ENCODE measurements around the gene SNHG17.
"Not testable (repeated sequence)": the region's sequence is repeated elsewhere in the genome, so short reads cannot be mapped to it uniquely, and the experiment has no call there.

The SNHG17 gene

GRCh38 chr20:38461167-38461566 lies 26.0 kb upstream of the SNHG17 start:
- H3K36me3 ChIP-seq (ENCODE audit: control insufficient read depth, insufficient read depth, low read length); H3K4me1 ChIP-seq (ENCODE audit: control insufficient read depth, insufficient read depth, low read length); H3K27ac ChIP-seq (ENCODE audit: low read depth, low read length); H3K9ac ChIP-seq (ENCODE audit: low read depth, low read length); H3K27me3 ChIP-seq (ENCODE audit: control insufficient read depth, insufficient read depth, low read length); H3K9me3 ChIP-seq (ENCODE audit: control insufficient read depth, insufficient read depth, low read length); H3K4me3 ChIP-seq (ENCODE audit: low read depth, low read length): not testable (repeated sequence)

DNA sequence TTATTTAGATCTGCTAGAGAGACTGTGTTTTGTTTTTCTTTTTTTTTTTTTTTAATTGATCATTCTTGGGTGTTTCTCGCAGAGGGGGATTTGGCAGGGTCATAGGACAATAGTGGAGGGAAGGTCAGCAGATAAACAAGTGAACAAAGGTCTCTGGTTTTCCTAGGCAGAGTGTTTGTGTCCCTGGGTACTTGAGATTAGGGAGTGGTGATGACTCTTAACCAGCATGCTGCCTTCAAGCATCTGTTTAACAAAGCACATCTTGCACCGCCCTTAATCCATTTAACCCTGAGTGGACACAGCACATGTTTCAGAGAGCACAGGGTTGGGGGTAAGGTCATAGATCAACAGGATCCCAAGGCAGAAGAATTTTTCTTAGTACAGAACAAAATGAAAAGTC lies 25.5 kb upstream of the SNHG17 start:
- H3K27me3 ChIP-seq (ENCODE audit: control insufficient read depth, insufficient read depth, low read length); H3K36me3 ChIP-seq (ENCODE audit: control insufficient read depth, insufficient read depth, low read length); H3K9me3 ChIP-seq (ENCODE audit: control insufficient read depth, insufficient read depth, low read length); H3K4me3 ChIP-seq (ENCODE audit: low read depth, low read length); H3K9ac ChIP-seq (ENCODE audit: low read depth, low read length); H3K4me1 ChIP-seq (ENCODE audit: control insufficient read depth, insufficient read depth, low read length): not testable (repeated sequence)
- peak overlapping the region; percentile 69 for H3K27ac ChIP-seq (ENCODE audit: low read depth, low read length)

DNA sequence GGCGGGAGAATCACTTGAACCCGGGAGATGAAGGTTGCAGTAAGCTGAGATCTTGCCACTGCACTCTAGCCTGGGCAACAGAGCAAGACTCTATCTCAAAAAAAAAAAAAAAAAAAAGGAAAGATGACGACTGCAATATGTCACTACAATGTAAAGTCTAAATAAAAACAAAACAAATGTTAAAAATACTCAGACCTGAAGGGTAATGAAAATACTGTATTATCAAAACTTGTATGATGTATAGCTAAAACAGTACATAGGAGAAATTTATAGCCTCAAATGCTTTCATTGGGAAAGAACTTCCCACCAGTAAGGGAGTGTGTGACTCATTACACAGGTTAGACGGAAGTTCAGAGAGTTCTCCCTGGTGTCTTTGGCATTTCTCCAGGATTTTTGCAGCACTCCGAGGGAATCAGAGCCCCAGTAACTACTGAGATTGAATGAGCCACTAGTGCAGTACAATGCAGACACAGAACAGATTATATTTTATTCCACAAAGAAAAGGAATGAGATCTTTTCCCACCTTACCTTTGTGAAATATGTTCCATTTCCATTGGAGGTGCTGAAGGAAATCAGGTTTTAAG lies 25.0 kb upstream of the SNHG17 start:
- Histone ChIP-seq H3K9me3 (ENCODE audit: control insufficient read depth, insufficient read depth, low read length) (0 out of 2 replicates have a peak, but pooled peaks cover 3% of the 10 kb centered on the region), H3K36me3 (ENCODE audit: control insufficient read depth, insufficient read depth, low read length) (no peaks in the 10 kb centered on the region), H3K4me1 (ENCODE audit: control insufficient read depth, insufficient read depth, low read length) (no peaks in the 10 kb centered on the region), H3K9ac (ENCODE audit: low read depth, low read length) (no peak overlapping the region), H3K27ac (ENCODE audit: low read depth, low read length) (peak overlapping the region; percentile 69), H3K4me3 (ENCODE audit: low read depth, low read length) (no peak overlapping the region), H3K27me3 (ENCODE audit: control insufficient read depth, insufficient read depth, low read length) (no peaks in the 10 kb centered on the region)

GRCh38 chr20:38458314-38458713 lies 23.2 kb upstream of the SNHG17 start:
- no peaks in the 10 kb centered on the region for H3K4me1 ChIP-seq (ENCODE audit: control insufficient read depth, insufficient read depth, low read length)
- H3K9ac ChIP-seq (ENCODE audit: low read depth, low read length): no peak overlapping the region
- H3K36me3 ChIP-seq (ENCODE audit: control insufficient read depth, insufficient read depth, low read length): no peaks in the 10 kb centered on the region
- H3K27me3 ChIP-seq (ENCODE audit: control insufficient read depth, insufficient read depth, low read length): no peaks in the 10 kb centered on the region
- no peak overlapping the region for H3K4me3 ChIP-seq (ENCODE audit: low read depth, low read length)
- H3K27ac ChIP-seq (ENCODE audit: low read depth, low read length): no peak overlapping the region
- 0 out of 2 replicates have a peak, but pooled peaks cover 3% of the 10 kb centered on the region for H3K9me3 ChIP-seq (ENCODE audit: control insufficient read depth, insufficient read depth, low read length)

DNA sequence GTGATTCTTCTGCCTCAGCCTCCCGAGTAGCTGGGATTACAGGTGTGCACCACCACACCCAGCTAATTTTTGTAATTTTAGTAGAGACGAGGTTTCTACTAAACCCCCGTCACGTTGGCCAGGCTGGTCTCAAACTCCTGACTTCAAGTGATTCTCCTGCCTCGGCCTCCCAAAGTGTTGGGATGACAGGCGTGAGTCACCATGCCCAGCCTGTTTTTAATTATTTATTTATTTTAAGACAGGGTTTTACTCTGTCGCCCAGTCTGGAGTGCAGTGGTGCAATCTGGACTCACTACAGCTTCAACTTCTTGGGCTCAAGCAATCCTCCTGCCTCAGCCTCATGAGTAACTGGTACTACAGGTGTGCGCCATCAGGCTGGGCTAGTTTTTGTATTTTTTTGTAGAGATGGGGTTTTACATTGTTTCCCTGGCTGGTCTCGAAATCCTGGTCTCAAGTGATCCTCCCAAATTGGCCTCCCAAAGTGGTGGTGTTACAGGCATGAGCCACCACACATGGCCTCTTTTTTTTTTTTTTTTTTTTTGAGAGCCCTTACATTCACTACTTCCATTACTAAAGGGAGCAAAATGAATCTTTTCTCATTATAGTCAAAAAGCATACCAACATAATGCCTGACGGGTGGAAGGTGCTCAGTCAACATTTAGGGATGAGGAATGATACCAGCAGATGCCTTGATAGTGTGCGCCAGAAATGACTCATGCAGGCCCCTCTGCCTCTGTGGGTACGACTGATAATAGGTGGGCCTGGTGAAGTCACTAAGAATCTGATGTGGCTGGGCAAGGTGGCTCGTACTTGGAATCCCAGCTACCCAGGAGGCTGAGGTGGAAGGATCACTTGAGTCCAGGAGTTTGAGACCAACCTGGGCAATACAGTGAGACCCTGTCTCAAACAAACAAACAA lies 19.7 kb upstream of the SNHG17 start:
- Histone ChIP-seq H3K27ac (ENCODE audit: low read depth, low read length) (no peak overlapping the region), H3K9me3 (ENCODE audit: control insufficient read depth, insufficient read depth, low read length) (no peaks in the 10 kb centered on the region), H3K36me3 (ENCODE audit: control insufficient read depth, insufficient read depth, low read length) (peaks cover 11% of the 10 kb centered on the region), H3K27me3 (ENCODE audit: control insufficient read depth, insufficient read depth, low read length) (no peaks in the 10 kb centered on the region), H3K9ac (ENCODE audit: low read depth, low read length) (no peak overlapping the region), H3K4me3 (ENCODE audit: low read depth, low read length) (no peak overlapping the region), H3K4me1 (ENCODE audit: control insufficient read depth, insufficient read depth, low read length) (no peaks in the 10 kb centered on the region)

GRCh38 chr20:38453941-38454340 lies 18.8 kb upstream of the SNHG17 start:
- no peak overlapping the region for H3K9ac ChIP-seq (ENCODE audit: low read depth, low read length)
- H3K4me1 ChIP-seq (ENCODE audit: control insufficient read depth, insufficient read depth, low read length): no peaks in the 10 kb centered on the region
- H3K36me3 ChIP-seq (ENCODE audit: control insufficient read depth, insufficient read depth, low read length): peaks cover 20% of the 10 kb centered on the region
- no peaks in the 10 kb centered on the region for H3K9me3 ChIP-seq (ENCODE audit: control insufficient read depth, insufficient read depth, low read length)
- H3K27me3 ChIP-seq (ENCODE audit: control insufficient read depth, insufficient read depth, low read length): no peaks in the 10 kb centered on the region
- no peak overlapping the region for H3K4me3 ChIP-seq (ENCODE audit: low read depth, low read length)
- H3K27ac ChIP-seq (ENCODE audit: low read depth, low read length): no peak overlapping the region

- Histone ChIP-seq H3K9ac (ENCODE audit: low read depth, low read length) (no peak overlapping the region), H3K4me1 (ENCODE audit: control insufficient read depth, insufficient read depth, low read length) (0 out of 2 replicates have a peak, but pooled peaks cover under 1% of the 10 kb centered on the region), H3K27me3 (ENCODE audit: control insufficient read depth, insufficient read depth, low read length) (no peaks in the 10 kb centered on the region), H3K27ac (ENCODE audit: low read depth, low read length) (no peak overlapping the region), H3K9me3 (ENCODE audit: control insufficient read depth, insufficient read depth, low read length) (no peaks in the 10 kb centered on the region), H3K36me3 (ENCODE audit: control insufficient read depth, insufficient read depth, low read length) (peaks cover 24% of the 10 kb centered on the region), H3K4me3 (ENCODE audit: low read depth, low read length) (no peak overlapping the region)
Measured at GRCh38 chr20:38452880-38453624, 17.9 kb upstream of the SNHG17 start.

- peaks cover 10% of the 10 kb centered on the region for H3K4me1 ChIP-seq (ENCODE audit: control insufficient read depth, insufficient read depth, low read length)
- peaks cover 24% of the 10 kb centered on the region for H3K36me3 ChIP-seq (ENCODE audit: control insufficient read depth, insufficient read depth, low read length)
- H3K27ac ChIP-seq (ENCODE audit: low read depth, low read length): peak overlapping the region; percentile 61
- no peaks in the 10 kb centered on the region for H3K9me3 ChIP-seq (ENCODE audit: control insufficient read depth, insufficient read depth, low read length)
- H3K4me3 ChIP-seq (ENCODE audit: low read depth, low read length): no peak overlapping the region
- H3K27me3 ChIP-seq (ENCODE audit: control insufficient read depth, insufficient read depth, low read length): no peaks in the 10 kb centered on the region
- no peak overlapping the region for H3K9ac ChIP-seq (ENCODE audit: low read depth, low read length)
Measured at GRCh38 chr20:38450412-38450975, 15.4 kb upstream of the SNHG17 start.

- Histone ChIP-seq H3K27me3 (ENCODE audit: control insufficient read depth, insufficient read depth, low read length) (no peaks in the 10 kb centered on the region), H3K4me3 (ENCODE audit: low read depth, low read length) (no peak overlapping the region), H3K9me3 (ENCODE audit: control insufficient read depth, insufficient read depth, low read length) (no peaks in the 10 kb centered on the region), H3K36me3 (ENCODE audit: control insufficient read depth, insufficient read depth, low read length) (peaks cover 24% of the 10 kb centered on the region), H3K9ac (ENCODE audit: low read depth, low read length) (no peak overlapping the region), H3K27ac (ENCODE audit: low read depth, low read length) (no peak overlapping the region), H3K4me1 (ENCODE audit: control insufficient read depth, insufficient read depth, low read length) (peaks cover 10% of the 10 kb centered on the region)
Measured at GRCh38 chr20:38449046-38449445, 13.9 kb upstream of the SNHG17 start.

GRCh38 chr20:38447931-38448675 lies 13.0 kb upstream of the SNHG17 start:
- Histone ChIP-seq H3K27me3 (ENCODE audit: control insufficient read depth, insufficient read depth, low read length) (no peaks in the 10 kb centered on the region), H3K27ac (ENCODE audit: low read depth, low read length) (peak overlapping the region; percentile 48), H3K4me3 (ENCODE audit: low read depth, low read length) (peak overlapping the region; percentile 92; the same call in 1 of the 2 replicates), H3K36me3 (ENCODE audit: control insufficient read depth, insufficient read depth, low read length) (peaks cover 24% of the 10 kb centered on the region), H3K9ac (ENCODE audit: low read depth, low read length) (no peak overlapping the region), H3K9me3 (ENCODE audit: control insufficient read depth, insufficient read depth, low read length) (no peaks in the 10 kb centered on the region), H3K4me1 (ENCODE audit: control insufficient read depth, insufficient read depth, low read length) (peaks cover 10% of the 10 kb centered on the region)

Data from HUES48 (cell line).